Astrocyte (in vitro differentiated cells and primary cell): Measurements from ENCODE around the gene CREB3L2. TPM values are rescaled to one million over a fixed set of nuclear protein-coding genes. Genes with fewer than 3 reads are reported as not detected.

Experiments
- DNase-seq: peaks from one replicate; pipeline ENCODE4 v3.0.0-alpha.2; 2010; ENCODE audit warnings: low read depth
- FAIRE-seq: peaks from 2 replicates; lab custom pipeline; 2011; peaks lifted over from hg19 to GRCh38; lab: Jason Lieb, UNC
- H2AFZ ChIP-seq: 2 replicates; pipeline ENCODE4 v1.6.0; 2012; ENCODE audit warnings: low read depth, low read length, inconsistent platforms
- H3K27ac ChIP-seq: 2 replicates; pipeline ENCODE4 v1.5.1; 2011; ENCODE audit warnings: low read depth, low read length, inconsistent platforms
- H3K27me3 ChIP-seq: 2 replicates; pipeline ENCODE4 v1.6.0; 2011; ENCODE audit warnings: low read length, inconsistent platforms; ENCODE audit not compliant: insufficient read depth
- H3K36me3 ChIP-seq: 2 replicates; pipeline ENCODE4 v1.5.1; 2011; ENCODE audit warnings: low read length, inconsistent platforms; ENCODE audit not compliant: insufficient read depth
- H3K4me1 ChIP-seq: 2 replicates; pipeline ENCODE4 v1.5.1; 2011; ENCODE audit warnings: low read length, inconsistent platforms; ENCODE audit not compliant: insufficient read depth
- H3K4me2 ChIP-seq: 2 replicates; pipeline ENCODE4 v1.6.0; 2012; ENCODE audit warnings: low read length, inconsistent platforms
- H3K4me3 ChIP-seq: 2 replicates; pipeline ENCODE4 v1.5.1; 2011; ENCODE audit warnings: low read depth, mild to moderate bottlenecking, low read length, inconsistent platforms; ENCODE audit not compliant: insufficient read depth
- H3K79me2 ChIP-seq: 2 replicates; pipeline ENCODE4 v1.6.0; 2012; ENCODE audit warnings: mild to moderate bottlenecking, low read length, inconsistent platforms; ENCODE audit not compliant: insufficient read depth
- H3K9ac ChIP-seq: 2 replicates; pipeline ENCODE4 v1.6.0; 2012; ENCODE audit warnings: mild to moderate bottlenecking, low read length, inconsistent platforms
- H3K9me3 ChIP-seq: 2 replicates; pipeline ENCODE4 v1.5.1; 2012; ENCODE audit warnings: low read depth, mild to moderate bottlenecking, low read length, inconsistent platforms; ENCODE audit not compliant: insufficient read depth
- H4K20me1 ChIP-seq: 2 replicates; pipeline ENCODE4 v1.6.0; 2012; ENCODE audit warnings: low read length, inconsistent platforms; ENCODE audit not compliant: insufficient read depth
- H3K27ac Mint-ChIP-seq: one replicate; pipeline ENCODE4 v1.8.0; 2021; ENCODE audit warnings: mild to moderate bottlenecking, mixed read lengths; ENCODE audit not compliant: unreplicated experiment
- H3K27me3 Mint-ChIP-seq: one replicate; pipeline ENCODE4 v1.8.0; 2021; ENCODE audit warnings: low read depth, mixed read lengths; ENCODE audit not compliant: unreplicated experiment
- H3K36me3 Mint-ChIP-seq: one replicate; pipeline ENCODE4 v1.8.0; 2021; ENCODE audit warnings: low read depth, mixed read lengths; ENCODE audit not compliant: unreplicated experiment
- H3K4me1 Mint-ChIP-seq: one replicate; pipeline ENCODE4 v1.8.0; 2021; ENCODE audit warnings: low read depth, mixed read lengths; ENCODE audit not compliant: unreplicated experiment
- H3K4me3 Mint-ChIP-seq: one replicate; pipeline ENCODE4 v1.8.0; 2021; ENCODE audit warnings: mild to moderate bottlenecking, moderate library complexity, mixed read lengths; ENCODE audit not compliant: unreplicated experiment
- H3K9me3 Mint-ChIP-seq: one replicate; pipeline ENCODE4 v1.8.0; 2021; ENCODE audit warnings: mild to moderate bottlenecking, mixed read lengths; ENCODE audit not compliant: unreplicated experiment
- CTCF ChIP-seq: IDR thresholded peaks from 2 replicates; pipeline ENCODE4 v1.5.1; 2011; ENCODE audit warnings: low read depth, mild to moderate bottlenecking, inconsistent platforms, low read length, moderate library complexity; ENCODE audit not compliant: insufficient read depth
- EZH2 ChIP-seq: IDR thresholded peaks from 2 replicates; pipeline ENCODE4 v1.6.1; 2012; ENCODE audit warnings: mild to moderate bottlenecking, low read length, inconsistent platforms; ENCODE audit not compliant: insufficient read depth
- total RNA-seq: library from RNA; stranded (reverse); gene quantifications from 2 replicates; pipeline ENCODE4 v1.2.1, GENCODE V29; 2021

The CREB3L2 gene
- total RNA-seq, 1 donor from 2014 or later = 116 TPM

- Mint-ChIP-seq H3K9me3 (peaks cover 2% of the 10 kb centered on the region), H3K27ac (no peak overlapping the region), H3K27me3 (no peaks in the 10 kb centered on the region), H3K4me1 (peaks cover 74% of the 10 kb centered on the region), H3K36me3 (peaks cover 23% of the 10 kb centered on the region), H3K4me3 (no peak overlapping the region)
- TF ChIP-seq EZH2 (no peak), CTCF (no peak)
- Histone ChIP-seq H3K4me3 (no peak overlapping the region), H3K27me3 (no peaks in the 10 kb centered on the region), H2AFZ (no peak overlapping the region), H3K9me3 (no peaks in the 10 kb centered on the region), H3K9ac (no peak overlapping the region), H3K36me3 (peaks cover 16% of the 10 kb centered on the region), H3K4me1 (peaks cover 31% of the 10 kb centered on the region), H3K79me2 (peaks cover 99% of the 10 kb centered on the region), H3K4me2 (no peak overlapping the region), H4K20me1 (peaks cover 69% of the 10 kb centered on the region), H3K27ac (no peak overlapping the region)
- DNase-seq (no peak), FAIRE-seq (no peak)
Observed at GRCh38 chr7:137956183-137956582, 45.7 kb downstream of the CREB3L2 start.

DNA sequence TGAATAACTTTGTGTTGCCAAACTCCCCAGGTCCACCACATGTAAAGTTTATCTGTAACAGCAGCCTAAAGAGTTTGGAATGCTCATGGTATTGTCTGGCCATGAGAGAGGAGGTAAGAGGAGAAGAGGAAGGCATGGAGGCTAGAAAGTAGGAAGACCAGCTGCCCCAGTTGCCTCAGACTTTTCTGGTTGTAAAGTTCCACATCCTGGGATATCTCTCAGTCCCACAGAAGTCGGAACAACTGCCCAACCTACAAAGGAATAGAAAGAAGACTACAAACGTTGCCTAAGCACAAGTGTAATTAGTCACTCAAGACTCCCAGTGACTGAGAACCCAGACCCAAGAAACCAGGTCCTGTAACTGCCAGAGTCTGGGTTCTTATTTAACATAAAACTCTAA is 47.3 kb downstream of the CREB3L2 start:
- Mint-ChIP-seq H3K4me3 (no peak overlapping the region), H3K27ac (peak overlapping the region; percentile 98), H3K4me1 (peaks cover 83% of the 10 kb centered on the region), H3K27me3 (no peaks in the 10 kb centered on the region), H3K9me3 (peaks cover 2% of the 10 kb centered on the region), H3K36me3 (peaks cover 24% of the 10 kb centered on the region)
- Histone ChIP-seq H3K27me3 (no peaks in the 10 kb centered on the region), H2AFZ (no peak overlapping the region), H3K36me3 (peaks cover 16% of the 10 kb centered on the region), H3K27ac (peak overlapping the region; percentile 97), H3K9me3 (no peaks in the 10 kb centered on the region), H3K9ac (peak overlapping the region; percentile 88), H3K4me2 (peak overlapping the region; percentile 76), H3K4me3 (no peak overlapping the region), H4K20me1 (peaks cover 73% of the 10 kb centered on the region), H3K4me1 (peaks cover 29% of the 10 kb centered on the region), H3K79me2 (peaks cover 100% of the 10 kb centered on the region)
- TF ChIP-seq EZH2 (no peak), CTCF (no peak)
- DNase-seq (no peak), FAIRE-seq (no peak)

- Histone ChIP-seq H3K4me3 (peak overlapping the region; percentile 5), H3K27ac (peak overlapping the region; percentile 97), H3K79me2 (peaks cover 100% of the 10 kb centered on the region)
Observed at GRCh38 chr7:137953665-137954470, 48.0 kb downstream of the CREB3L2 start.

More at GRCh38 chr7:137953665-137954470, 48.0 kb downstream of the CREB3L2 start:
- no peaks in the 10 kb centered on the region for H3K27me3 ChIP-seq
- H3K4me2 ChIP-seq = peak overlapping the region; percentile 76
- H3K36me3 Mint-ChIP-seq = peaks cover 23% of the 10 kb centered on the region
- H3K27ac Mint-ChIP-seq = peak overlapping the region; percentile 98
- peaks cover 13% of the 10 kb centered on the region for H3K36me3 ChIP-seq
- no peaks in the 10 kb centered on the region for H3K9me3 ChIP-seq
- no peaks in the 10 kb centered on the region for H3K27me3 Mint-ChIP-seq
- peak overlapping the region; percentile 88 for H3K9ac ChIP-seq
- TF ChIP-seq EZH2 (no peak), CTCF (no peak)
- FAIRE-seq (no peak), DNase-seq (peak; percentile 82)
- peaks cover 73% of the 10 kb centered on the region for H4K20me1 ChIP-seq
- H3K4me1 Mint-ChIP-seq = peaks cover 82% of the 10 kb centered on the region
- H3K4me3 Mint-ChIP-seq = peak overlapping the region; percentile 66
- H3K9me3 Mint-ChIP-seq = no peaks in the 10 kb centered on the region
- peaks cover 29% of the 10 kb centered on the region for H3K4me1 ChIP-seq
- H2AFZ ChIP-seq = no peak overlapping the region
